Effector CD4-positive, alpha-beta T cell (primary cell): Measurements from ENCODE around the gene CHRD.

Experiments
- DNase-seq: peaks from one replicate; pipeline ENCODE4 v3.0.0-alpha.2; 2020

The CHRD gene

DNA sequence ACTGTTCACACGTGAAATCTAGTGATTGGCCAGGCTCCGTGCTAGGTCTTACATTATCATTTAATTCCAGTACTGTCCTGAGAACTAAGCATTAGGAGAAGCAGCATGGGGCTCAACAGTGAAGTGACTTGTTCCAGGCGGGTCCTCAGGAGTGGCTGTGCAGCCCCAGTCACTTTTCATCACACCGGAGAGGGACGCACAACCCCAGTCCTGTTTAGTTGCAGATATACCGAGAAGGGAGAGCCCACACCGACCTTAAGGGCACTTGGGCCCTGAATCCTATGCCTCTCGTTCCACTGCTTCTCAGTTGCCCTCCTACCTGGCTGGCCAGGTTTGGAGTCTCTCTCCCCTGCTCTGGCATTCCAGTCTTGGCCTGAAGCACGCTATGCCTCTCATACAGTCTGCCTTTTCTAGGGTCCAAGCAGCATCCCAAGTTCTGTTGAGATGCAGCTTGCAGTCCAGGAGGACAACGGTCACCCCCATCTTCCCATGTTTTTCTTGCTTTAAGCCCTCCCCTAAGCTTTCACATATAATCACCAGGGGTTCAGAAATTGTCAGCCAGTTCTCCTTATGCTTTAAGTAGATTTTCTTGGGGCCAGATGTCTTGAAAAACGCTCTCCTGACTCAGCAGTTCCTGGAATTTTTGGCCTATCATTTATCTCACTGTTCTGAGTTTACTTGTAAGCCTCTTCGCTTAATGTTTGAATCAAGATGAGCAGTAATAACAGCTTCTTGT is 32.4 kb upstream of the CHRD start:
- no peak for DNase-seq

DNA sequence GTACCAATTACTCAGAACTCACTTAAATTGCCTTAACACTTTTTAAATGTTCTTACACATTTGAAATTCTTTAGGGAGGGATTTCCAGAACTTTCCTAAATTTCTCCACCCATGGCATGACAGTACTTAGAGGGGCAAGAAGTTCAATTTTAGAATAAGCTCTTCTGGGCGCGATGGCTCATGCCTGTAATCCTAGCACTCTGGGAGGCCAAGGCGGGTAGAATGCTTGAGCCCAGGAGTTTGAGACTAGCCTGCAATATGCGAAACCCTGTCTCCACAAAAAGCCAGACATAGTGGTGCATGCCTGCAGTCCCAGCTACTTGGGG is 31.8 kb upstream of the CHRD start:
- no peak for DNase-seq

DNA sequence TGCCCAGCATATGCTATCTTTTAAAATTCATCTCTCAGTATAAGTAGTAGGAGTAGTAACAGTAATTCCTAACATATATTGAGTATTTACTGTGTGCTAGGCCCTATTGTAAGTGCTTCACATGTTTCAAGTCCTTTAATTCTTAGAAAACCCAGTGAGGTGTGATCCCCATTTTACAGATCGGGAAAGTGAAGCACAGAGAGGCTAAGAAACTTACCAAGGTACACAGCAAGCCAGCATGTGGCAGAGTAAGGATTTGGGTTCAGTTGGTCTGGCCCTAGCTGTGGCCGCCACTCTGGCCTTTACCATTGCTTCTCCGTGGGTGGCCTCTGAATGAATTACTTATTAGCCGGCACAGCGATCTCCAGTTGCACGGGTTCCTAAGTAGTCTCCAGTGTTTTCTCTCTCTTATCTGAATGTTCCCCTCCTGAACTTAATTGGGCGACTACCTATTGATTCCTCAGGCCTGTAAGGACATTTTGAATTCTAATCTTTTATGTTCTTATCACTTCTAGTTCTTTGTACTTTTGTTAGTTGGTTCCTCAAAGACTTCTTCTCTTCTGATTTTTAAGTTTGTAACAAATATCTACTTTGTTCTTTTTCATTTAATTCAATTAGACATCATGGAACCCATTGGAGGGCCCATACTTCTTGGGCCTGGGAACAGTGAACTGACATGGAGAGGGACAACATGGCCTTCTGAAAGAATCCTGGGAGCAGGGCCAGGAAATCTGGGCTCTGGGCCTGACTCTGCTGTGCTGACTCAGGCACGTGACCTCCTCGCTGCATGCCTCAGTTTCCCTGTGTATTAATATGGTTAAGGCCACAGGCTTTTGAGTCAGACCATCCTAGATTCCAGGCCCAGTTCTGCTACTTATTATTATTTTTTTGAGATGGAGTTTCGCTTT is 30.0 kb upstream of the CHRD start:
- no peak for DNase-seq

DNA sequence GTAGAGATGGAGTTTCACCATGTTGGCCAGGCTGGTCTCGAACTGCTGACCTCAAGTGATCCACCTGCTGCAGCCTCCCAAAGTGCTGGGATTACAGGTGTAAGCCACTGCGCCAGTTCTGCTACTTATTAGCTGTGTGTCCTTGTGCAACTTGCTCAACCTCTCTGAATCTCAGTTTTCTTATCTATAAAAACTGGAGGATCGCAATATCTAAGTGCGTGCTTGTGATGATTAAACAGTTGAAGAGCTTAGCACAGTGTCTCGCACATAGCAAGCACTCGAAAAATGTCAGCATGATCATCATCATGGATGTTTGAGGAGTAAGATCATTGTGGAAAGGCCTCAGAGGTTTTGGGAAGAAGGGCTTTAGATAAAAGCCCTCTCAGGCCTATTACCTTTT is 29.2 kb upstream of the CHRD start:
- DNase-seq, result no peak

DNA sequence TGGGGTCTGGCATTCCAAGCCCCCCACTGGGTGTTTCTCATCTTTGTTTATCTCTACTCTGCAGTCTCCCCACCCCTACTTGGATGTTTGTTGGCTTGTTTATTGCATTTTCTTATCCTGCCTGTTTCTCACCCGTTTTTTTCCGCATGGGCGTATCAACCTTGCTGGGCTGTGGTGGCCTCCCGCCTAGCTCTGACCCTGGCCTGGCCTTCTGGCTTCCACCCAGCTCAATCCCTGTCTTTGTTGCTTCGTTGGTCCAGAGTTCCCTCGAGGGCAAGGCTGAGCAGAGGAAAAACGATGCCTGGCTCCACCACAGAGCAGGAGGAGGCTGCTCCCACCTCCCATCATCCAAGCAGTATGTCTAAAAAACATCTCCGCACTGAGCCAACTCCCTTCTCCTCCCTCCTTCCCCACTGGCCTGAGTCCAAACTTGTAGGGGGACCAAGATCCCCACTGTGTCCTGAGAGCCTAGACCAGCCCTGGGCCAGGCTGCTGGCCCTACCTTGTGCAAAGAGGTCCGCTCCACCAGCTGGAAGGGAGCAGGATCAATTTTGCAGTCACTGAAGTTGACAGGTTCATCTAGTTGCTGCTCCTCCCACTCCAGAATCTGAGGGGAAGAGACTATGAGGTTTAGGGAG is 28.2 kb upstream of the CHRD start:
- no peak for DNase-seq

DNA sequence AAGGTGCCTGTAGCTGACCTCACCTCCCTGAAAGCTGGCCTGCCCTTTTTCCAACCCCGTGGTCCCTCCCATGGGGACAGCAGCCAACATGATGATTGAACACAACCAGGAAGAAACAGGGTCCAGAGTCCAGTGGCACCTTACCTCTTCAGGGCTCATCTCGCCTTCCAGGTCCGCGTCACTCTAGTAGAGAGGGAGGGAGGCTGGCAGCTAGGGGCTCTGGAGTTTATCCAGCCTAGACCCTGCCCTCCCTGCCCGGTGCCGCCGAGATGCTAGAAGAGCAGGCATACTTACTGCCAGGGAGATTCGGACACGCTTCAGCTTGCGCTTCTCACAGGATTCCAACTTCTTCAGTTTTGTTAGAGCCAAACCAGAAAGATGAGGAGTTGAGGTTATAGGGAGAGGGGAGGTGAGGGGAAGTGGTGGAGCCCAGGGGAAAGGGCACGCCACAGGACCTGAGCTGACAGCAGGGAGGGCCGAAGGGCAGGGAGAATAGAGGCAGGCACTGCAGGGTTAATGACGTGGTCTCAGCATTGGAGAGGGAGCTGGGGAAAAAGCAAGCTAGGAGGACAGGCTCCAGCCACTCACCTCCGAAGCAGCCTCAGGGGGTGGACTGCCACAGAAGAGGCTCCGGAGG is 27.6 kb upstream of the CHRD start:
- no peak for DNase-seq

DNA sequence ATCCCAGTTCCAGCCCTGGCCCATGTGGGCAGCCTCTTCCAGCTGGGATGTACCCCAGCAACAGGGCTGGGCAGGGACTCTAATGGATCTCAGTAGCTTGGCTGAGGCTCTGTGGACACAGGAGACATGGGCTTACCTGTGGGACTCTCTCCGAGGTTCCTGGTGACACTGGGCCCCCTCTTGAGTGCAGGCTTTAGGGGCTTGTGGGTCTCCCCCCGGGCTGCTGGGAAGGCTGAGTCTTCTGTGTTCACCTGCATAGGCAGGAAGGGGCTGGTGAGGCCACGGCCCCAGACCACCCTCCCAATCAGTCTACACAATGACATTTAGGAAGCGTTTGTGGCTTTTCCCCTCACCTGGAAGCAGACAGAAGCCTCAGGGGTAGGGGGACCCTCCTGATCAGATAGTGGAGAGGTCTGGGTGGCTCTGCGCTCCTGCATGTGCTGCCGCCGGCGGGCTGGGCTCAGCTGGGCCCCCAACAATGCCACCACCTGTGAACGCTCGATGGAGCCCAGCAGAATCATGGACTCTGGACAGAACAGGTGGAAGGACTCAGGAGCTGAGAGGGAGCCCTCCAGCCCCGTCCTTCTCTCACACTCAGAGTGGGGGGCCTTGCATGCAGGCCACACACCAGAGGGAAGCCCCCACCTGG is 26.8 kb upstream of the CHRD start:
- DNase-seq, result no peak

DNA sequence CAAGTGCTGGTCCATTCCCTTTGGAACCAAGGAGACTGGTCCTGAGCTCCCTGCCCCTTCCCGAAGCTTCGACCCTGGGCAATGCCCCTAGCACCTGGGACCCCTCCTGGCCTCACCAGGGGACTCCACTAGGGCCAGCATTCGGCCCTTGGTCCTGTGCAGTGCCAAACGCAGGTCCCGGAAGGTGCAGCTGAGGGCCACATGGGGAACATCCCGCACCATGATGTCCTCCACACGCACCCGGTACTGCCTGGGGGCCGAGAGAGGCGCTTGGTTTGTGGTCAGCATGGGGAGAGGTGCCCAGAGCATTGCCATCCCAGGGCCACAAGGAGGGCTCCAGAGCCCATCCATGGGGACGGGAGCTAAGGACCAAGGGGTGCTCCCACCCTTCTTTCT is 26.3 kb upstream of the CHRD start:
- DNase-seq, result no peak

DNA sequence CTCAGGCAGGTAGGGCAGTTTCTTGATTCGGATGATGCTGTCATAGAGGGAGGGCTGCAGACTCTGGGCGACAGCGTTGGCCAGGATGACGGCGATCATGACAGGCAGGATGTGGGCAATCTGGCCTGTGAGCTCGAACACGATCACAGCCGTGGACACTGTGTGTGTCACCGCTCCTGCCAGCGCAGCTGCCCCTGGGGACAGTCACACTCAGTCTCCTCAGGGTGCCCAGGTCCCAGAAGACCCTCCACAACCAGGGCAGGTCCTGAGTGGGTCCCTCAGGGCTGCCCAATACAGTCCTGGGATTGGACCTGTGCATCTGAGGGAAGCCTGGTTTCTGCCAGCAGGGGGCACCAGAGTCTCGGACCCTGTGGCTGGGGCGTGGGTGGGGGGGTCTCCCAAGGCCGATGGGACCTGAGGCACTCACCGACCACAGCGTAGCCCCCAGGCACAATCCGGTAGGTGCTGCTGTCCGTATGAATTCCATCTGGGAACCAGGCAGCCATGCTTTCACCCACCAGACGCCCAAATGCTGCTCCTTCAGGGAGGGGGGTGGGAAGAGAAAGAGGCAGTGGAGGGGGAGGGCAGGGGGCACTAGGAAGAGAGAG is 25.6 kb upstream of the CHRD start:
- DNase-seq, result peak; percentile 49

DNA sequence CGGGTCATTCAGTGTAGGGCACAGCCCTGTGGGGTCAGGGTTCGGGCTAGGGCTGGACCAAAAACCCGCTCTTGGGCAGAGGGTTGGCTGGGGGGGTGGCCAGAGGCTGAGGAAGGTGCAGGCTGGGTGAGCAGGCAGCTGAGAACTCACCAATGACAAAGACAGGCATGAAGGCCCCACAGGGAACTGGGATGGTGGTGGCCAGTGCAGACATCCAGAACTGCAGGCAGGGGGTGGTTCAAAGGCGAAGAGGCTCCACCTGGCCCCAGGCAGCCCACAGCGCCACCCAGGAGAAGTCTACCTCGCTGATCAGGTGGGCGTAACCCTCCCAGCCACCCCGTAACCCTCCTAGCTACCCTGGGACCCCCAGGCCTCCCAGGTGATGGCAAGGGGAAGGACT is 25.1 kb upstream of the CHRD start:
- DNase-seq, result no peak

DNA sequence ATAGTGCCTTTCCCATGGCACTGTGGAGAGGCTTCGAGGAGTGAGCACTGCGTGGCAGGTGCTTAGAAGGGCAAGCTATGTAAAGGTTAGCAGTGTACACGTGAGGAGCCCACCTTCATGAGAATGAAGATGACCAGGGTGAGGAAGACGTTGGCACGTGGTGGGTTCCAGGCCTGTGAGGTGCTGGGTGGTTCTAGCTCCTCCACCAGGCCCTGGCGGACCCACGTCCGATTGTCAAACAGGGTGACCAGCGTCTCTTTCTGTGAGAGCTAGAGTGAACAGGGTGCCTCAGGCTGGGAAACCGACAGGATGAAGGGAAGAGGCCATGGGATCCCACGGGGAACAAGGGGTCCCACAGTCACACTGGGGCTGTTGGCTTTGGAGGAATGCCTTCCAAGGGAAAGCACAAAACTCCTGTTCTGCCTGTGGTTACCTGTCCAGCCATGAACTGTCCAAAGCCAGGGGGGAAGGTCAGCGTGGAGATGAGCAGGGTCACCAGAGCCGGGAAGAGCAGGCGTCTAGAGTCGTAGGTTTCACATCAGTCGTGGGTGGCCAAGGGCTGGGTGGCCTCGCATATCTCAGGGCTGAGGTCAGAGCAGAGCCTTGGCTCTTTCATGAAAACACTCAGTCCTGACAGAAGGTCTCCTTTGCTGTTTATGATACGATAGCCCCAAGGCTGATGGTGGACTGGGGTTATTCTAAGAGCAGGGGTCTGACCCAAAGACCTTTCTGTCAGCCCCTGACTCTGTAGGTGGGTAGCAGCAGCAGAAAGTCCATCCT is 24.4 kb upstream of the CHRD start:
- no peak for DNase-seq

DNA sequence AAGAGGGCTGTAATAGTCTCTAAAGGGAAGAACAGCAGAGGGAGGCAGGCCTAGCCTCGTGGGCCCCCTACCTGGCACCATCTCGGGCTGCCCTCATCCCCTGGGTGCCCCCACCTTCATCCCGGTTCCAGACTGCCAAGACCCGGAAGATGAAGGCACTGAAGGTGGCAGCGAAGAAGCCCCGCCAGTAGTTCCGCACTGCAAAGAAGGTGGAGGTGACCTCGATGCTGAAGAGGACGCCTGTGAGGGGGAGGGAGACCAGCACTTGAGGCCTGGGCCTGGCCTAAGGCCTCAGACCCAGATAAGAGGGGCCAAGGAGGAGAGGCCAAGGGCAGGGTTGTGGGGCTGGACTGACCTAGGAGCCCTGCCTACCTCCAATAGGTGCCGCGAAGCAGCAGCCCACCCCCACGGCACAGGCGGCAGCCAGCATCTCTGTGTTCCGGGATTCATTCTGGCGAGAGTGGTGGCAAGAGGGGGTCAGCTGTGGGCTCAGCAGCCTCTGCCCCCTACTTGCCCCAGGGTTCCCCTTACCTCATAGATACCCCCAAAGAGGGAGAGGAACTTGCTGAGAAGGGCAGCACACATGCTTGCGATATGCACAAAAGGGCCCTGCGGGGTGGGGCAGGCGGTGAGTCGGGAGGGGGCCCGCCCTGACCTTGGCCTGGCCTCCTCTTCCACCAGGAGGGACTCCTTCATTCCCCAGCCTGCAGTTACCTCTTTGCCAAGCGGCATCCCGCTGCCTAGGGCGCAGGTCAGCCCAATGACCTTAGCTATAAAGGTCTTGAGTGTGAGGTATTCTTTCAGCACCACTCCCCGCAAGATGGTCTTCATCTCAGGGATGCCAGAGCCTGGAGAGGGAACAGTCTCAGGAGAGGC is 22.4 kb upstream of the CHRD start:
- no peak for DNase-seq

DNA sequence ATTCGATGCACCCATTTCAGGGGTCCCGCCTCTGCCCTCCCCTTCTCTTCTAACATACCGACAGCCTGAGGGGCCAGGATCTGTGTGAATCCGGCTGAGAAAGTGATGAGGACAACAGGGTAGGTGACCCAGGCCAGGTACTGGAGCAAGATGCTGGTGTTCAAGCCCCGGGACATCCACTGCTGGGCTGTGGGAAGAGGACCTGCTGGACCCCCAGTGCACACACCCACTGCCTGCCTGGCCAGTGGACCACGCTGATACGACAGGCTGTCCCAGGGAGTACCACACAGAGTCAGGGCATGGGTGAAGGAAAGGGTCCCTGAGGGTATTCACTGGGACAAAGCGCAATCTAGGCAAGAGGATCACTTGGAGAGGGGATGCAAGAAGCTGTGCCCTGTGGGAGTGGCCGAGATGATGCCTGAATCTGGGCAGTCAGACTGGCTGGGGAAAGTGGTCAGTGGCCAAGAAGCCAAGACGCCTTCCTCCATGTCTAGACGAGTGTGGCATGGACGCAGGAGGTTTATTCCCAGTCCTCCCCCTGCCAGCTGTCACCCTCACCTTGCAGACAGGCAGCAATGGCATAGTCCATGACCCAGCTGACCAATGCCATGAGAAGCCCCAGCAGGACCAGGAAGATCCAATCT is 21.6 kb upstream of the CHRD start:
- no peak for DNase-seq

DNA sequence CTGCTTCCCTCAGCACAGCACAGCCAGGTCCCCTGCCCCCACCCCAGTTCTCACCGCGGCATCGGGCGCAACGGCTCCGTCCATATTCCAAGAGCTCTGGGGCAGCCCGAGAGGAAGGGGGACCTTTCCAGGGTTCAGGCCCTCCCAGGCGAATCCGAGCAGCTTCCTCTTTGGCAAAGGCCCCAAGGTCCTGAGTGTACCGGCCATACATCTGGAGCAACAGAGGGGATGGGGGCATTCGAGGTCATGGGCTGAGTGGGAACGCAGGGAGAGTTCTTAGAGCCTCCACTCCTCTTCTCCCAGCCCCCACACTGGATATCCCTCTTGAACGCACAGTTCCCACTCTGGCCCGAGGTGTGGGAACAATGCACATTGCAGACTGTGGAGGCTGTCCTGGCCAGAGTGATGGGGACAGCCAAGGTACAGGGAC is 20.9 kb upstream of the CHRD start:
- no peak for DNase-seq

DNA sequence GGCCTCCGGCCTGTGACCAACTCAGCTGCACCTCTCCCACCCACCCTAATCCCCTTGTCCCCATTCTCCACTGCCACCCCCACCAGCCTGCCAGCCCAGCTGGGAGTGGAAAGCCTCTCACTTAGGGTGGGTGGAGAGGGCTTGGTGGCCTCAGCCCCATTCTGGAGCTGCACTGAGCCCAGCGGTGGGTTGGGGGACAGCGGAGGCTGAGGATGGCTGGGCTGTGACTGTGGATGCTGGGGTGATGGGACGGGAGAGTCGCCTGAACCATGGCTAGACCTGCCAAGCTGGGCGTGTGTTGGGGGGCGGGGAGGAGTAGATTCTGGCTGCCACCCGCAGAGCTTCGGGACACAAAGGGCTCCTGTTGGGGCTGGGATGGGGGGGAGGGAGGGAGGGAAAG is 20.2 kb upstream of the CHRD start:
- no peak for DNase-seq

DNA sequence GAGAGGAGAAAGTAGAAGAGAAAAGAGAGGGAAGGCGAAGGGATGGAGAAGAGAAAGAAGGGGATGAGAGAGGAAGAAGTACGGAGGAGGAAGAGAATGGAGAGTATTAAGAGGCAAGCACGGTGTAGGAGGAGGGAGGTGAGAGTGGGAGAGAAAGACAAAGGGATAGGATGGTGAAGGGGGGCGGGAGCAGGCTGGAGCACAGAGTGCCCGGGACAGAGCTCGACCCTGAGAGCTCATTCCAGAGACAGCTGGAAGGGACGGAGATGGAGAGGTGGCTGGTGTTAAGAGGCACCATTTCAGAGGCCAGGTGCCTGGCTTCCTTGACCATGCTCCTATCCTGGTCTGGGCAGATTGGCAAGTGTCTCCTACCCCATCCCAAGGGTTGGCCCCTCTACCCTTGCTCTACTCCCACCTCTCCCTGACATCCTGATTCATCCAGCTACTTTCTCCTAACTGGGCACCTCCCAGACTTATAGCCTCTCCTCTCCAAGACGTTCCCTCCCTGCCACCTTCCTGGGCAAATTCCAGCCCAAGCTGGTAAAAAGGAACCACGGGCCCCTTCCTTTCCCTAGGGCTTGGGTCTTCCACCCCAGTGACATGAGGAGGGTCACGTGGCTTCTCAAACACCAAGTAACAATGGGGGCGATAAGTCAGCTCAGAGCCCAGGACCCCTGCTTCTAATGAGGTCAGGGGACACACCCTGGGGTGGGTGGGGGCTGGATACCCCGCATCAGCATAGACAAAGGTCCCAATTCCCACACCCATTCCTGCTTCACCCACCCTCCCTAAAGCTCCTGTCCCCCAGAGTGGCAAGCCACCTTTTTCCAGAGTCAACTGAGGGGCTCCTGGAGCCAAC is 19.6 kb upstream of the CHRD start:
- DNase-seq, result no peak

DNA sequence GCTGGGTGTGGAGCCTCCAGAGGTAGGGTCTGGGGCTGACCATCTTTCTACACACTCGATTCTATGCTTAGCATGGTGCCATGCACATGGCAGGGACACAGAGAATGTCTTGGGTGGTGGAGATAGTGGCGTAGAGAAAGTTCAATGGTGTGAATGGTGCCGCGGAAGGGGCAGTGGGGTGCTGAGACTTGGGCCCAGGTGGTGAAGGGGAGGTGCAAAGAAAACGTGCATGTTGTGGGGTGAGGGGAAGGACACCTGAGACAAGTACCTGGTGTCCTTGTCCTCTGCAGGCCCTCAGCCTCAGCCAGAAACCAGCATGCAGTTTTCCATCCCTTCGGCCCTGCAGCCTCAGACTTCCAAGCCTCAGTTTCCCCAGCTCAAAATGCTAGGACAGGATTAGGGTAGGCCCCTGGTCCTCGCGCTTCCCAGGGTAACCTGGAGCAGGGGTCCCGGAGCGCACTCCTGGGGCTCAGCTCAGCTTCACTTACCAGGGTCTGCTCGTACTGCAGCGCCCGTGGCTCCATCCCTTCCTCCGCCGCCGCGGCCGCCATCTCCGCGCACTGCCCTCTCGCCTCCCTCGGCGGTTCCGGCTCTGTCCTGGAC is 18.8 kb upstream of the CHRD start:
- DNase-seq, result no peak

DNA sequence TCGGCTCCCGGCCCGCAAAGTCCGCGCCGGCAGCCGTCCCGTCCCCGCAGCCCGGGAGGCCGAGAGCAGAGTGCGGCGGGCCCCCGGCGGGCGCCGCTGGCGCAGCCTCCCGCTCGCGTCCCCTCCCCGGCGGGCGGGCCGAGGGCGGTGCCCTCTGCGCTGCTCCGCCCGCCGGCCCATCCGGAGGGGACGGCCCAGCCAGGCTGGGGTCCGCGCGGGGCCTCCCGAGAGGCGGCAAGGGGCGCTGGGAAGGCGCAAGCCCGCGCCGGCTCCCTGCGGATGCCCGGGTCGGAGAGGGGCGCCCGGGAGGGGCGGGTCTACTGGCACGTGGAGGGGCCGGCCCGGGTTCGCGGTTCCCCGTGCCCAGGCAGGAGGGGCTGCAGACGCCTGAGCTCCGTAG is 18.3 kb upstream of the CHRD start, which contains the start of the genes CLCN2 and POLR2H:
CLCN2 (minus strand) TSS at position 74 of the 400 bp plus-strand sequence. CDS start 126 bp downstream, outside the sequence.
POLR2H (plus strand) TSS at position 179 of the 400 bp plus-strand sequence. CDS start 1,783 bp downstream, outside the sequence.
- DNase-seq, result peak; percentile 29
